Subcutaneous adipose tissue (tissue), 4 donors: ENCODE measurements around the gene GDPD1. TPM values are rescaled to one million over a fixed set of nuclear protein-coding genes. Genes with fewer than 3 reads are reported as not detected.

ENCODE experiments used
- CTCF ChIP-seq: fragments of 450-650 bp; IDR thresholded peaks from one replicate; pipeline ENCODE4 v1.5.1; 2016; ENCODE audit warnings: low read depth, mild to moderate bottlenecking, control low read depth, antibody characterized with exemption, moderate library complexity
- total RNA-seq, 4 donors: library from RNA; depleted of rRNA; stranded (reverse); fragments of >200 nt; gene quantifications; one replicate each; pipeline ENCODE4 v1.1.0, GENCODE V29; 2016

GDPD1 gene
- total RNA-seq, 4 donors from 2014 or later, result 0.94 to 4.0 (median 3.3) TPM

- no peak for TF ChIP-seq CTCF
These were observed 58.1 kb downstream of the GDPD1 start for GRCh38 chr17:59278406-59278805.

GRCh38 chr17:59284317-59284716 lies 64.0 kb downstream of the GDPD1 start:
- no peak for TF ChIP-seq CTCF

- no peak for TF ChIP-seq CTCF
These were observed 67.1 kb downstream of the GDPD1 start for GRCh38 chr17:59287452-59287851.

- TF ChIP-seq CTCF, result no peak
These were observed 67.6 kb downstream of the GDPD1 start for GRCh38 chr17:59287891-59288290.

- no peak for TF ChIP-seq CTCF
These were observed 69.6 kb downstream of the GDPD1 start for GRCh38 chr17:59289981-59290301.

- no peak for TF ChIP-seq CTCF
These were observed 71.8 kb downstream of the GDPD1 start for GRCh38 chr17:59292174-59292523.

GRCh38 chr17:59296190-59296589 lies 75.9 kb downstream of the GDPD1 start:
- TF ChIP-seq CTCF, result no peak

- TF ChIP-seq CTCF, result no peak
These were observed 78.2 kb downstream of the GDPD1 start for GRCh38 chr17:59298521-59298920.
